Medulla oblongata (tissue), 1 donor: ENCODE data around the gene USP25.

Experiments used
- DNase-seq: peaks from one replicate; pipeline ENCODE4 v3.0.0-alpha.2; 2015; ENCODE audit errors: extremely low spot score

USP25 gene

GRCh38 chr21:15804247-15805005, 74.6 kb downstream of the USP25 start:
- peak; percentile 78 for DNase-seq

GRCh38 chr21:15809065-15809464, 79.3 kb downstream of the USP25 start:
- DNase-seq: no peak

GRCh38 chr21:15809818-15810217, 80.0 kb downstream of the USP25 start:
- DNase-seq: no peak

DNA sequence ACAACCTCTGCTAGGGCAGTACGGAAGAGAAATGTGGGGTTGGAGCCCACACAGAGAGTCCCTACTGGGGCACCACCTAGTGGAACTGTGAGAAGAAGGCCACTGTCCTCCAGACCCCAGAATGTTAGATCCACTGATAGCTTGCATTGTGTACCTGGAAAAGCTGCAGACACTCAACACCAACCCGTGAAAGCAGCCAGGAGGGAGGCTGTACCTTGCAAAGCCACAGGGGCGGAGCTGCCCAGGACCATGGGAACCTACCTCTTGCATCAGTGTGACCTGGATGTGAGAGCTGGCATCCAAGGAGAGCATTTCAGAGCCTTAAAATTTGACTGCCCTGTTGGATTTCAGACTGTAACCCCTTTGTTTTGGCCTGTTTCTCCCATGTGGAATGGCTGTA, 85.5 kb downstream of the USP25 start:
- DNase-seq: no peak

DNA sequence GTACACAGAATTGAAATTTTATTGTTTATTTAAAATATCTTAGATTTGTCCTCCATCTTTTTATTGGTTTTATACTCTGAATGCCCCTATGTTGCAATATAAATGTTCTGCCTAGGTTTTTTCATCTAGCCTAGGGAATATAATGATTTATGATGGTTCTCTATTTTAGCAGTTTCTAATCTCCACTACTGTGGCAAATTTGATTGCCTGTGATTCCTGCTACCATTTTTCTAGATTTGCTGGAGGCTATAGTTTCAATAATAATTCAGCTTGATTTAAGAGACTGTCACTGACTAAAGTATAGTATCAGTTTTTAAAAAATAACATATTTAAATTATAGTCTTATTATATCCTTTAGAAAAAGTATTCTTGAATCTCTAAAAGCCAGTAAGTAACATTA, 90.5 kb downstream of the USP25 start:
- no peak for DNase-seq

- DNase-seq: no peak
Observed at GRCh38 chr21:15820852-15821379, 91.1 kb downstream of the USP25 start.

GRCh38 chr21:15823486-15824150, 93.8 kb downstream of the USP25 start:
- no peak for DNase-seq

GRCh38 chr21:15825700-15826099, 95.9 kb downstream of the USP25 start:
- DNase-seq: no peak

DNA sequence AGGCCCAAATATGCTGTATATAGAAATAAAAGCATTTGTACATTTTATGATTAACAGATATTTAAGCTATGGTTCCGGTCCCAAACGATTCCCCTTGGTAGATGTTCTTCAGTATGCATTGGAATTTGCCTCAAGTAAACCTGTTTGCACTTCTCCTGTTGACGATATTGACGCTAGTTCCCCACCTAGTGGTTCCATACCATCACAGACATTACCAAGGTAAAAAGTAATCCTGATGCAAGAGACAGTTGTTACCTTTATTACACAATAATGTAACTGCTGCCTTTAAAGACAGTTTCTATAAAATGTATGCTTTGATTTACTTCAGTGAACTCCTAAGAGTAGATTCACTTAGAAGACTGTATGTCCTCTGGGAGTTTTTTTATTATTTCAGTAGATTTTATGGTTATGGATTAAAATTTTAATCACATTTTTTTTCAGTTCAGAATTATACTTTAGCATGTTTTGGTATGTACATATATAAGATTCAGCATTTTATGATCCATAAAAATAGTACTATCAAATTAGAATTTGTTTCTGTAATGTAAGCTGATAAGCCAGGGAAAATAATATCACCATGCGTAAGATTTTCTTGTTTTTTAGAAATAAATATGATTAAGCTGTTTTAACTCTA, 96.5 kb downstream of the USP25 start:
- peak; percentile 22 for DNase-seq

DNA sequence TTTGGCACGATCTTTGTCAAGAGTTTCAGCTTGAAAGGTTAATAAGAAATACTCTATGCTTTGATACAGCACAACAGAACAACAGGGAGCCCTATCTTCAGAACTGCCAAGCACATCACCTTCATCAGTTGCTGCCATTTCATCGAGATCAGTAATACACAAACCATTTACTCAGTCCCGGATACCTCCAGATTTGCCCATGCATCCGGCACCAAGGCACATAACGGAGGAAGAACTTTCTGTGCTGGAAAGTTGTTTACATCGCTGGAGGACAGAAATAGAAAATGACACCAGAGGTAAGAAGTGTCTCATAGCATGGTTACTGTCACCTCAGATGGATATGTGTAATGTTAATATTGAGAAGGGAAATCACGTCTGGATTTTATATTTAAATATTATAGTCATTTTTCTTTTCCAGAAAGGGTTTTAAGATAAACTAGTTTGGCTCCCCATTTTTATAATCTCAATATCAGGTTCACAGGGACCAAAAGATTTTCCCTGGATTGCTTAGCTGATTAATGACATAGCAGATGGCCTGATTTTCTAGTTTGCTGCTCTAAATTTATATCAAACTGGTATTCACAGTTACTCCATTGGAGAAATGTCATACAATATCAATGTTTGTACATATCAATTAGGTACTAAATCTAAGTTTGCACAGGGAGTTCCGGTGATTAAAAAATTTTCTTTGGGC, 97.3 kb downstream of the USP25 start:
- no peak for DNase-seq

- no peak for DNase-seq
Observed at GRCh38 chr21:15831497-15831896, 101.7 kb downstream of the USP25 start.

GRCh38 chr21:15837645-15838044, 107.9 kb downstream of the USP25 start:
- DNase-seq: no peak

- DNase-seq: no peak
Observed at GRCh38 chr21:15839026-15839425, 109.2 kb downstream of the USP25 start.

DNA sequence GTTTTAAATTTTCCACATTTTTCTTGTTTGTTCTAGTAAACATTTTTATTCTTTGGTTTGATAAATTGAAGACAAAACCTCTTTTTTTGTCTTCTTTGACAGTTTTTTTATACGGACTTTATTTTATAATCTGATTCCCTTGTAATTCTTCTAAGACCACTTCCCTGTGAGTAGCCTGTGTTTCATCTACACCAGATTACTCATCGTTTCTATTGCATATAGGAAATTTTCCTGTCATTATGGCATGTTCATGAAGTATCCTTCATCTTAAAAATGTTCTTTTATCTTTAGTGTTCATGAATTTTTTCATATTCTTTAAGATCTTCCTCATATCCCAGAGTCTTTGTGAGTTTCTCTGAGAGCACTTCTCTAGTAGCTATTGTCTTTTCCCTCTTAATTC, 109.8 kb downstream of the USP25 start:
- no peak for DNase-seq

DNA sequence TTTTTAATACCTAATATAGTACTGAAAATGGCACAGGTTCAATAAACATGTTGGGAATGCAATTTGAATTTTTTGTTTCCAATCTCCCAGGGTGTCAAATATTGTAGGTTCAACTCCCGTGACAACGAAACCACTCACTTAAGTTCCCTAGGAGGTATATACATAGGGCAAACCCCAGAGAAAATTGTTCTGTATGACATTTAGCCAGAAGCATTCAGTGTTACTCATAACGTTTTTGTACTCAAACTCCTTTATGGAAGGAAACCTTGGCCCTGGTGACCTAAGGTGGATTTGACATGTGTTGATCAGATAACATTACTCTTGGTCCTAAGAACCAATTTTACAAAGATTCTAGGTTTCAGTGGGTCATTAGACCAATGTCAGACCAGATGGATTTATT, 110.6 kb downstream of the USP25 start:
- no peak for DNase-seq

GRCh38 chr21:15841856-15842564, 112.2 kb downstream of the USP25 start:
- DNase-seq: no peak

GRCh38 chr21:15842565-15842880, 112.7 kb downstream of the USP25 start:
- no peak for DNase-seq

- no peak for DNase-seq
Observed at GRCh38 chr21:15843766-15844165, 114.0 kb downstream of the USP25 start.

GRCh38 chr21:15848634-15849560, 119.1 kb downstream of the USP25 start:
- no peak for DNase-seq

DNA sequence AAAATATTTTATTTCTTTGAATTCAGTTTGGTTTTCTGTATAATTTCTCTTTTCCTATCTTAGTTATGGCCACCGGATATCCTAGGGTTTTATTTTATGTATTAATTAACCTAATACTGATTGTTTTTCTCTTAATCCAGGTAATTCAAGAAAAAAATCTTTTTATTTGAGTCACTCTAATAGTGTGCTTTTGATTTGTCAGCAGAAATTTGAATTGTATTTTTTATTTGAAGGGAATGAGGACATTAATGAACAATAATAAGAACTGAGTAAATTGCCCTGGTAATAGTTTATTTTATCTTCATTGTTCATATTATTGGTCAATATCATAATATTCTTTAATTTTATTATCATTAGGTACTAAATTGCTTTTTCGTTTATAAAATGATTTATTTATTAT, 120.1 kb downstream of the USP25 start:
- no peak for DNase-seq

DNA sequence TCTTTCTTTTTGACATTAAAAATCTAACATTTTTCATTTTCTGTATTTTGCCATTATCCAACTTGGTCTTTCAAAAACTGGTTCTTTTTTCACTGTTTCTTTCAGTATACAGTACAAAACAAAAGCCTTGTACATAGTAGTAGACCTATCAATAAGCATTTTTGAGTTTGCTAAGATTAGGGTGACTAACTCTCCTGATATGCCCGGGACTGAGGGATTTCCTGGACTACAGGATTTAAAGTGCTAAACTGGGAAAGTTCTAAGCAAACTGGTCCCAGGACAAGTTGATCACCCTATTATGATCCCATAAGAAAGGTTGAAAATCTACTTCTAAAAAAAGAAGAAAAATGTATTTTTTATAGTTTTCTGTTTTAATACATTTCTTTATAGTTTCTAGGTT, 120.9 kb downstream of the USP25 start:
- no peak for DNase-seq
